Glutamatergic neuron (in vitro differentiated cells): ENCODE measurements around the gene ANAPC10. TPM values are rescaled to one million over a fixed set of nuclear protein-coding genes. Genes with fewer than 3 reads are reported as not detected.

Source experiments
- DNase-seq: peaks from one replicate; pipeline ENCODE4 v3.0.0; 2022
- H3K27ac Mint-ChIP-seq: one replicate; pipeline ENCODE4 v1.8.0; 2020; ENCODE audit warnings: mild to moderate bottlenecking, mixed read lengths, inconsistent platforms; ENCODE audit not compliant: unreplicated experiment
- H3K27me3 Mint-ChIP-seq: one replicate; pipeline ENCODE4 v1.8.0; 2020; ENCODE audit warnings: mild to moderate bottlenecking, moderate library complexity, mixed read lengths, inconsistent platforms; ENCODE audit not compliant: unreplicated experiment
- H3K36me3 Mint-ChIP-seq: one replicate; pipeline ENCODE4 v1.8.0; 2020; ENCODE audit warnings: mild to moderate bottlenecking, mixed read lengths, inconsistent platforms; ENCODE audit not compliant: unreplicated experiment
- H3K4me1 Mint-ChIP-seq: one replicate; pipeline ENCODE4 v1.8.0; 2020; ENCODE audit warnings: mild to moderate bottlenecking, low read depth, mixed read lengths, inconsistent platforms; ENCODE audit not compliant: unreplicated experiment
- H3K4me3 Mint-ChIP-seq: one replicate; pipeline ENCODE4 v1.8.0; 2020; ENCODE audit warnings: mild to moderate bottlenecking, mixed read lengths, inconsistent platforms; ENCODE audit not compliant: unreplicated experiment
- H3K9me3 Mint-ChIP-seq: one replicate; pipeline ENCODE4 v1.8.0; 2020; ENCODE audit warnings: mild to moderate bottlenecking, moderate library complexity, mixed read lengths, inconsistent platforms; ENCODE audit not compliant: unreplicated experiment
- CTCF ChIP-seq: fragments of 200-600 bp; sonication (generic); IDR thresholded peaks from one replicate; pipeline ENCODE4 v1.5.0; 2021; ENCODE audit not compliant: partially characterized antibody, unreplicated experiment
- total RNA-seq: library from RNA; stranded (reverse); fragmentation: NEBNext Ultra II Directional; extraction: Animal tissue kit (Norgen Biotek cat#: 25700); gene quantifications from one replicate; pipeline ENCODE4 v1.2.1, GENCODE V29; 2021; ENCODE audit not compliant: unreplicated experiment

Gene ANAPC10
- total RNA-seq, 1 donor from 2014 or later: 16.2 TPM

- Mint-ChIP-seq H3K4me1 (no peaks in the 10 kb centered on the region), H3K9me3 (no peaks in the 10 kb centered on the region), H3K4me3 (no peak overlapping the region), H3K27ac (no peak overlapping the region), H3K27me3 (peaks cover 2% of the 10 kb centered on the region), H3K36me3 (no peaks in the 10 kb centered on the region)
- no peak for DNase-seq
- TF ChIP-seq CTCF: no peak
These were observed 32.1 kb upstream of the ANAPC10 start for GRCh38 chr4:145130130-145130529.

- no peak for TF ChIP-seq CTCF
- Mint-ChIP-seq H3K4me3 (no peak overlapping the region), H3K9me3 (no peaks in the 10 kb centered on the region), H3K27me3 (no peaks in the 10 kb centered on the region), H3K36me3 (no peaks in the 10 kb centered on the region), H3K4me1 (no peaks in the 10 kb centered on the region), H3K27ac (no peak overlapping the region)
- DNase-seq: no peak
These were observed 27.4 kb upstream of the ANAPC10 start for GRCh38 chr4:145125396-145125795.

DNA sequence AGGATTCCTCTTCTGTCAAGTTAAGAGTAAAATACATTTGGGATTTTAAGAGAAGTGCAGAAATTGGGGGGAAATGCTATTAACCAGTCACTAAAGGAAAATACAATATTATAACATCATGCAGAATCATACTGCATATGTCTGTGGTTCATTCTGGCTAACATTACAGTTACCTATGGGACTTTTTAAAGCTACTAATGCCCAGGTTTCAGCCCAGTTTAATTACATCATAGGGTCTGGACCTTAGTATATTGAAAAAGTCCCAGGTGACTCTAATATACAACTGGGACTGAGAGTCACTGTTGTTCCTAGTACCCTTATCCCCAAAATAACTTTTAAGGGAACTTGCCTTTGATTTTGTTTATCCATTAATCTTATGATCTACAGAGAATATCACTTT lies 10.1 kb upstream of the ANAPC10 start:
- no peak for TF ChIP-seq CTCF
- H3K27me3 Mint-ChIP-seq: no peaks in the 10 kb centered on the region
- DNase-seq: no peak
- H3K9me3 Mint-ChIP-seq: no peaks in the 10 kb centered on the region
- no peak overlapping the region for H3K27ac Mint-ChIP-seq
- H3K4me1 Mint-ChIP-seq: no peaks in the 10 kb centered on the region
- no peaks in the 10 kb centered on the region for H3K36me3 Mint-ChIP-seq
- no peak overlapping the region for H3K4me3 Mint-ChIP-seq

DNA sequence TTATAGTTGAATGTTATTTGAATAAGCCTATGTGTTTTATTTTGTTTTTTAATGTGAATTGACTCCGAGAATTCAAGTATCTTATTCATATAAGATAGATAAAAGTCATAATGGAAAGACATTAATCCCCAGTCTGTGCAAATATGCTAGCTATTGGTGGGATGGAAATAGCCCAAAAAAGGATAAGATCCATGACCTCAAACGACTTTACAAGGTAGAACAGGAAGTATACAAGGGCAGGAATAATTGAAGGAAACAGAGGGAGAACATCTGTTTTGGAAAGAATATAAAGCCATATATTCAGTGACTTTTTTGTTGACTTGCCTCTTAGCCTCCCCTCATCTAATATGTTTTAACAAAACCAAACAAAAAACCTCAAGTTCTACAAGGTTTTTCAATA lies 9.1 kb upstream of the ANAPC10 start:
- no peak for TF ChIP-seq CTCF
- H3K27ac Mint-ChIP-seq: no peak overlapping the region
- no peaks in the 10 kb centered on the region for H3K27me3 Mint-ChIP-seq
- no peak overlapping the region for H3K4me3 Mint-ChIP-seq
- no peaks in the 10 kb centered on the region for H3K9me3 Mint-ChIP-seq
- H3K36me3 Mint-ChIP-seq: no peaks in the 10 kb centered on the region
- no peak for DNase-seq
- no peaks in the 10 kb centered on the region for H3K4me1 Mint-ChIP-seq

DNA sequence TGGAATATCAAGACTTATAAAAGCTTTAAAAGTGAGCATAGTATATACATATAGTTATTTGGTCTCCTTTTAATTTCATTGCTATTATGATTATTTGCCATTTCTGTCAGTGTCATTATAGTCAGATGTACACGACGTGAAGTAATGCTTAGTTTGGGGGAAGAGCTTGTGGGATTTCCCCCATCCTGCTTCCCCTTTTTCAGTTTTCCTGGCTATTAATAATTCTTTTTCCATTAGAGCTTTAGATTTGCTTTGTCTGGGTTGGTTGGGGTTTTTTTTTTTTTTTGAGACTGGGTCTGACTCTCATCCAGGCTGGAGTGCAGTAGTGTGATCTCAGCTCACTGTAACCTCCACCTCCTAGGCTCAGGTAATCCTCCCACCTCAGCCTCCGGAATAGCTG lies 5.5 kb upstream of the ANAPC10 start:
- Mint-ChIP-seq H3K27ac (no peak overlapping the region), H3K27me3 (no peaks in the 10 kb centered on the region), H3K9me3 (no peaks in the 10 kb centered on the region), H3K36me3 (no peaks in the 10 kb centered on the region), H3K4me1 (peaks cover 6% of the 10 kb centered on the region), H3K4me3 (no peak overlapping the region)
- DNase-seq: no peak
- TF ChIP-seq CTCF: no peak
